ENCODE measurements around the gene APEX1. TPM values are rescaled to one million over a fixed set of nuclear protein-coding genes. Genes with fewer than 3 reads are reported as not detected.
"Not testable (repeated sequence)": the region's sequence is repeated elsewhere in the genome, so short reads cannot be mapped to it uniquely, and the experiment has no call there.

The APEX1 gene
- total RNA-seq, 2 experiments from 2014 or later: 186 to 193 TPM

- CTCF ChIA-PET: no interaction called here
- no peak for DNase-seq
- H3K27ac Mint-ChIP-seq: no peak overlapping the region
- POLR2A ChIA-PET: no interaction called here
- intact Hi-C loops (cut with micrococcal nuclease): no loop called here
- no peaks in the 10 kb centered on the region for H3K36me3 Mint-ChIP-seq
- H3K4me1 Mint-ChIP-seq (ENCODE audit: low read depth): peaks cover 12% of the 10 kb centered on the region
- no peaks in the 10 kb centered on the region for H3K9me3 Mint-ChIP-seq
- H3K27me3 Mint-ChIP-seq: no peaks in the 10 kb centered on the region
- H3K4me3 Mint-ChIP-seq: no peak overlapping the region
Measured at GRCh38 chr14:20440465-20440864, 14.6 kb upstream of the APEX1 start.

- ChIA-PET CTCF (no interaction called here), POLR2A (no interaction called here)
- no peaks in the 10 kb centered on the region for H3K36me3 Mint-ChIP-seq
- H3K27ac Mint-ChIP-seq: no peak overlapping the region
- peaks cover 12% of the 10 kb centered on the region for H3K4me1 Mint-ChIP-seq (ENCODE audit: low read depth)
- H3K27me3 Mint-ChIP-seq: no peaks in the 10 kb centered on the region
- H3K9me3 Mint-ChIP-seq: no peaks in the 10 kb centered on the region
- H3K4me3 Mint-ChIP-seq: no peak overlapping the region
- intact Hi-C loops (cut with micrococcal nuclease): no loop called here
- DNase-seq: peak; percentile 53
Measured at GRCh38 chr14:20440882-20441281, 14.1 kb upstream of the APEX1 start.

- no peak overlapping the region for H3K4me3 Mint-ChIP-seq
- H3K36me3 Mint-ChIP-seq: no peaks in the 10 kb centered on the region
- H3K4me1 Mint-ChIP-seq (ENCODE audit: low read depth): peaks cover 12% of the 10 kb centered on the region
- H3K27me3 Mint-ChIP-seq: no peaks in the 10 kb centered on the region
- no peaks in the 10 kb centered on the region for H3K9me3 Mint-ChIP-seq
- ChIA-PET POLR2A (no interaction called here), CTCF (no interaction called here)
- DNase-seq: no peak
- intact Hi-C loops (cut with micrococcal nuclease): no loop called here
- no peak overlapping the region for H3K27ac Mint-ChIP-seq
Measured at GRCh38 chr14:20441461-20441860, 13.6 kb upstream of the APEX1 start.

GRCh38 chr14:20443650-20444049 lies 11.4 kb upstream of the APEX1 start:
- POLR2A ChIA-PET, H3K4me3 Mint-ChIP-seq: not testable (repeated sequence)
- CTCF ChIA-PET: interaction anchor here (0.5 to 1.6 kb wide), 2 partner anchors 28 to 301 kb away, joined by 3 to 4 read pairs; no protein-coding TSS in a partner anchor

GRCh38 chr14:20446889-20447288 lies 8.1 kb upstream of the APEX1 start:
- H3K4me3 Mint-ChIP-seq: no peak overlapping the region
- ChIA-PET POLR2A (no interaction called here), CTCF (interaction anchor here (2.2 kb wide), 1 partner anchor 32 kb away, joined by 10 read pairs; no protein-coding TSS in a partner anchor)
- H3K27ac Mint-ChIP-seq: peak overlapping the region; percentile 52
- intact Hi-C loops (cut with micrococcal nuclease): no loop called here
- peaks cover 31% of the 10 kb centered on the region for H3K36me3 Mint-ChIP-seq
- no peak for DNase-seq
- no peaks in the 10 kb centered on the region for H3K4me1 Mint-ChIP-seq (ENCODE audit: low read depth)
- H3K27me3 Mint-ChIP-seq: no peaks in the 10 kb centered on the region
- H3K9me3 Mint-ChIP-seq: no peaks in the 10 kb centered on the region

More at GRCh38 chr14:20443650-20444049, 11.4 kb upstream of the APEX1 start:
- Mint-ChIP-seq H3K36me3 (peaks cover 12% of the 10 kb centered on the region), H3K4me1 (ENCODE audit: low read depth) (peaks cover 12% of the 10 kb centered on the region)
- DNase-seq; H3K9me3 Mint-ChIP-seq; H3K27ac Mint-ChIP-seq; intact Hi-C loops (cut with micrococcal nuclease); H3K27me3 Mint-ChIP-seq: not testable (repeated sequence)

GRCh38 chr14:20452831-20453230 lies 2.2 kb upstream of the APEX1 start:
- POLR2A ChIA-PET: interaction anchor here (4.6 kb wide), 1 partner anchor 17 kb away, joined by 66 read pairs; the partner anchor contains the start of gene PNP
- not testable (repeated sequence) for H3K27me3 Mint-ChIP-seq, H3K27ac Mint-ChIP-seq, DNase-seq, H3K9me3 Mint-ChIP-seq
- intact Hi-C loops (cut with micrococcal nuclease): loop anchor here (10.0 kb wide), 1 partner anchor 652 kb away; the partner anchor contains the start of gene TMEM253
- Mint-ChIP-seq H3K36me3 (peaks cover 32% of the 10 kb centered on the region), H3K4me3 (peak overlapping the region; percentile 31), H3K4me1 (ENCODE audit: low read depth) (peaks cover 11% of the 10 kb centered on the region)
- CTCF ChIA-PET: interaction anchor here (0.6 to 4.3 kb wide), 2 partner anchors 37 to 1004 kb away, joined by 4 to 29 read pairs; no protein-coding TSS in a partner anchor

GRCh38 chr14:20455355-20456300 lies 602 bp downstream of the APEX1 start:
- POLR2A ChIA-PET: interaction anchor here (0.6 to 4.6 kb wide), 12 partner anchors 9 to 228 kb away, joined by 3 to 66 read pairs (median 6); partner anchors contain the start of genes PARP2, PNP and TEP1
- H3K36me3 Mint-ChIP-seq: peaks cover 32% of the 10 kb centered on the region
- H3K27me3 Mint-ChIP-seq: no peaks in the 10 kb centered on the region
- peaks cover 31% of the 10 kb centered on the region for H3K4me1 Mint-ChIP-seq (ENCODE audit: low read depth)
- DNase-seq: peak; percentile 70
- no peaks in the 10 kb centered on the region for H3K9me3 Mint-ChIP-seq
- H3K27ac Mint-ChIP-seq: no peak overlapping the region
- H3K4me3 Mint-ChIP-seq: no peak overlapping the region
- intact Hi-C loops (cut with micrococcal nuclease): loop anchor here (1.0 to 10.0 kb wide), 8 partner anchors 14 to 649 kb away; partner anchors contain the start of genes CCNB1IP1, PARP2, PNP and TMEM253
- CTCF ChIA-PET: interaction anchor here (0.7 to 4.3 kb wide), 9 partner anchors 11 to 515 kb away, joined by 3 to 29 read pairs (median 6); partner anchors contain the start of genes PARP2, PNP and TEP1

- H3K36me3 Mint-ChIP-seq: peaks cover 30% of the 10 kb centered on the region
- no peaks in the 10 kb centered on the region for H3K9me3 Mint-ChIP-seq
- POLR2A ChIA-PET: interaction anchor here (2.5 to 4.6 kb wide), 3 partner anchors 13 to 114 kb away, joined by 16 to 66 read pairs (median 42); partner anchors contain the start of genes PARP2, PNP and TEP1
- no peak overlapping the region for H3K4me3 Mint-ChIP-seq
- intact Hi-C loops (cut with micrococcal nuclease): loop anchor here (10.0 kb wide), 1 partner anchor 648 kb away; the partner anchor contains the start of gene TMEM253
- no peaks in the 10 kb centered on the region for H3K27me3 Mint-ChIP-seq
- H3K27ac Mint-ChIP-seq: no peak overlapping the region
- peaks cover 40% of the 10 kb centered on the region for H3K4me1 Mint-ChIP-seq (ENCODE audit: low read depth)
- CTCF ChIA-PET: no interaction called here
- no peak for DNase-seq
Measured at GRCh38 chr14:20456971-20457370, 1.9 kb downstream of the APEX1 start.

GRCh38 chr14:20458031-20458789 lies 3.2 kb downstream of the APEX1 start:
- Mint-ChIP-seq H3K36me3 (peaks cover 24% of the 10 kb centered on the region), H3K27ac (no peak overlapping the region), H3K27me3 (no peaks in the 10 kb centered on the region)

GRCh38 chr14:20460458-20461224 lies 5.6 kb downstream of the APEX1 start:
- ChIA-PET POLR2A (interaction anchor here (0.6 to 4.5 kb wide), 7 partner anchors 9 to 627 kb away, joined by 3 to 37 read pairs (median 5); partner anchors contain the start of genes PARP2 and PNP), CTCF (interaction anchor here (1.0 to 2.6 kb wide), 6 partner anchors 9 to 230 kb away, joined by 3 to 12 read pairs (median 4); partner anchors contain the start of genes PARP2 and PNP)
- H3K27ac Mint-ChIP-seq: peak overlapping the region; percentile 93

More at GRCh38 chr14:20458031-20458789, 3.2 kb downstream of the APEX1 start:
- no peaks in the 10 kb centered on the region for H3K9me3 Mint-ChIP-seq
- CTCF ChIA-PET: no interaction called here
- no peak for DNase-seq
- POLR2A ChIA-PET: no interaction called here
- no peak overlapping the region for H3K4me3 Mint-ChIP-seq
- intact Hi-C loops (cut with micrococcal nuclease): loop anchor here (10.0 kb wide), 1 partner anchor 647 kb away; the partner anchor contains the start of gene TMEM253
- peaks cover 37% of the 10 kb centered on the region for H3K4me1 Mint-ChIP-seq (ENCODE audit: low read depth)

More at GRCh38 chr14:20460458-20461224, 5.6 kb downstream of the APEX1 start:
- peak; percentile 67 for DNase-seq
- Mint-ChIP-seq H3K36me3 (peaks cover 24% of the 10 kb centered on the region), H3K9me3 (no peaks in the 10 kb centered on the region), H3K4me1 (ENCODE audit: low read depth) (peaks cover 33% of the 10 kb centered on the region), H3K27me3 (no peaks in the 10 kb centered on the region), H3K4me3 (peak overlapping the region; percentile 91)
- intact Hi-C loops (cut with micrococcal nuclease): loop anchor here (1.0 to 5.0 kb wide), 7 partner anchors 9 to 807 kb away; partner anchors contain the start of genes HNRNPC, PARP2 and PNP
